ENCODE results near the gene NAALADL2.

DNA sequence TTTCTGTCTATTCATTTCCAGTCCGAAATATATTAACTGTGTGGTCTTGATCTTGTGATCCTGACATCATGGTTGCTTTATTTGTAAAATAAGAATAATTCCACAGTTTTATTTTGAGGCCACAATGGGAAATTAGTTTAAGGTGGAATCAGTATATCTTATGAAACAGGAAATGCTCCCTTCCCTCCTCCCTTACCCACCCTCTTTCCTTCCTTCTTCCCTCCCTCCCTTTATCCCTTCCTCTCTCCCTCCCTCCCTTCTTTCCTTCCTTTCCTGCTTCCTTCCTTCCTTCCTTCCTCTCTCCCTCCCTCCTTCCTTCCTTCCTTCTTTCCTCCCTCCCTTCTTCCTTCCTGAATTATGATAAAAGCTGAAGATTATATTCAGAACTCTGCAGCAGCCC, 452.3 kb downstream of the NAALADL2 start:
- no peak for TF ChIP-seq EP300 (IDR thresholded peaks at IDR 0.05)
- TF ChIP-seq, protein P1, sequence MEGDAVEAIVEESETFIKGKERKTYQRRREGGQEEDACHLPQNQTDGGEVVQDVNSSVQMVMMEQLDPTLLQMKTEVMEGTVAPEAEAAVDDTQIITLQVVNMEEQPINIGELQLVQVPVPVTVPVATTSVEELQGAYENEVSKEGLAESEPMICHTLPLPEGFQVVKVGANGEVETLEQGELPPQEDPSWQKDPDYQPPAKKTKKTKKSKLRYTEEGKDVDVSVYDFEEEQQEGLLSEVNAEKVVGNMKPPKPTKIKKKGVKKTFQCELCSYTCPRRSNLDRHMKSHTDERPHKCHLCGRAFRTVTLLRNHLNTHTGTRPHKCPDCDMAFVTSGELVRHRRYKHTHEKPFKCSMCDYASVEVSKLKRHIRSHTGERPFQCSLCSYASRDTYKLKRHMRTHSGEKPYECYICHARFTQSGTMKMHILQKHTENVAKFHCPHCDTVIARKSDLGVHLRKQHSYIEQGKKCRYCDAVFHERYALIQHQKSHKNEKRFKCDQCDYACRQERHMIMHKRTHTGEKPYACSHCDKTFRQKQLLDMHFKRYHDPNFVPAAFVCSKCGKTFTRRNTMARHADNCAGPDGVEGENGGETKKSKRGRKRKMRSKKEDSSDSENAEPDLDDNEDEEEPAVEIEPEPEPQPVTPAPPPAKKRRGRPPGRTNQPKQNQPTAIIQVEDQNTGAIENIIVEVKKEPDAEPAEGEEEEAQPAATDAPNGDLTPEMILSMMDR (IDR thresholded peaks at IDR 0.05): no peak
- TF ChIP-seq POLR2A (IDR thresholded peaks at IDR 0.05; ENCODE audit: low read depth): no peak
